Brain pericyte (primary cell): ENCODE results near the gene MVD.

ENCODE experiments used
- DNase-seq: peaks from one replicate; pipeline ENCODE4 v3.0.0-alpha.2; 2012; ENCODE audit warnings: low read depth, low spot score

MVD gene

DNA sequence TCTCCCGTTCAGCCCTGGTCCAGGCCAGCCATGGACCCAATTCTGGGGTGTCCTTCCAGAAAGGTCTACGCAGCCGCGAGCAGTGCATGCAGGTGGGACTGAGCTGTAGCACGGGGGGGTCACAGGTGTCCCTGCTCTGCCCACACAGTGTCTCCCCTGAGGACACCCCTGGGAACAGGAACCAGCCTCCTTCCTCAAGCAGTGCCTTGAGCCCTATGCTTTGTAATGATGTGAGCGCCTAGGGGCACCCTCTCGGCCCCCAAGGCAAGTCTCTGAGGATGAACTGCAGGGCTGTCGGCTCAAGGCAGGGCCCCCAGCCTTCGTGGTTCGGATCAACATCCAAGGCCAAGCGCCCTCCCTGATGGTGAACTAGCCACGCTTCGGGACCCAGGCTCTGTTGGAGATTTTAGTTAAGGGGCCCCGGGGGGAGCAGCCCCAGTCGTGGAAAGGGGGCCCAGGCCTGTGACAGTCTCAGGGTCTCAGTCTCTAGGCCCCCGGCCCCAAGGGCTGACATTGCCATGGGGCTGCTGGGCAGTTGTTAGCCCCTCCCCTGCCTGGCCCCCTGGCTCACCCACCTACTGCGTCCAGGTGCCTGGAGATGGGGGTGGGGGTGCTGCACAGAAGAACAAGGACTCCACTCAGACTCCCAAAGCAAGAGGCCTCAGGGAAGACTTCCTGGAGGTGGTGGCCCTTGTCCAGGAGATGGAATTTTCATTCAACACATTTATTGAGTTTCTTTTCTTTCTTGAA is 22.2 kb downstream of the MVD start:
- DNase-seq, result no peak

DNA sequence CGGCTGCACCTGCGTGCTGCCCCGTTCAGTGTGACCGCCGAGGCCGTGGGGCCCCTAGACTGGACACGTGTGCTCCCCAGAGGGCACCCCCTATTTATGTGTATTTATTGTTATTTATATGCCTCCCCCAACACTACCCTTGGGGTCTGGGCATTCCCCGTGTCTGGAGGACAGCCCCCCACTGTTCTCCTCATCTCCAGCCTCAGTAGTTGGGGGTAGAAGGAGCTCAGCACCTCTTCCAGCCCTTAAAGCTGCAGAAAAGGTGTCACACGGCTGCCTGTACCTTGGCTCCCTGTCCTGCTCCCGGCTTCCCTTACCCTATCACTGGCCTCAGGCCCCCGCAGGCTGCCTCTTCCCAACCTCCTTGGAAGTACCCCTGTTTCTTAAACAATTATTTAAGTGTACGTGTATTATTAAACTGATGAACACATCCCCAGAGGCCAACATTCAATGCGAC is 22.8 kb downstream of the MVD start:
- DNase-seq, result no peak

DNA sequence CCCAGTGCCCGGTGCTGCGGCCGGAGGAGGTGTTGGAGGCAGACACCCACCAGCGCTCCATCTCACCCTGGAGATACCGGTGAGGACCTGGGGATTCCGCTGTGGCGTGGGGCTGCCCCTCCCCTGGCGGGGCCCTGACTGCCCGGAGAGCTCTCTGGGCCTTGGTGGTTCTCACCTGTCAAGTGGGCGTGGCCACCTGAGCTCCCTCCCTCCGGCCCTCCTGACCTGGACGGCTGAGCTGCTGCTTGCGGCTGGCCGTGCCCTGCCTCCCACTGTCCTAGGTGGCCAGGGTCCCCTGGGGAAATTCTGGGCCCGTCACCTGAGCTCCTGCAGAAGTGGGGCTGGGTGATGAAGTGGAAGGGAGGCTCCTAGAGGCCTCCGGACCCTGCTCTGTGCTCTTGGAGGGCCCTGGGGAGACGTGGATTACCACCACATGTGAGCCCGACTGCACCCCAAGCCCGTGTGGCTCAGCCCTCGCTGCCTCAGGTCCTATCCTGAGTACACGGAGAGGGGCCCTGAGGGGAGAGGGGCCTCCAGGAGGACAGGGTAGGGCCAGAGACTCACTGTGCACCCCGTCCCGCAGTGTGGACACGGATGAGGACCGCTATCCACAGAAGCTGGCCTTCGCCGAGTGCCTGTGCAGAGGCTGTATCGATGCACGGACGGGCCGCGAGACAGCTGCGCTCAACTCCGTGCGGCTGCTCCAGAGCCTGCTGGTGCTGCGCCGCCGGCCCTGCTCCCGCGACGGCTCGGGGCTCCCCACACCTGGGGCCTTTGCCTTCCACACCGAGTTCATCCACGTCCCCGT is 23.5 kb downstream of the MVD start:
- DNase-seq, result no peak

DNA sequence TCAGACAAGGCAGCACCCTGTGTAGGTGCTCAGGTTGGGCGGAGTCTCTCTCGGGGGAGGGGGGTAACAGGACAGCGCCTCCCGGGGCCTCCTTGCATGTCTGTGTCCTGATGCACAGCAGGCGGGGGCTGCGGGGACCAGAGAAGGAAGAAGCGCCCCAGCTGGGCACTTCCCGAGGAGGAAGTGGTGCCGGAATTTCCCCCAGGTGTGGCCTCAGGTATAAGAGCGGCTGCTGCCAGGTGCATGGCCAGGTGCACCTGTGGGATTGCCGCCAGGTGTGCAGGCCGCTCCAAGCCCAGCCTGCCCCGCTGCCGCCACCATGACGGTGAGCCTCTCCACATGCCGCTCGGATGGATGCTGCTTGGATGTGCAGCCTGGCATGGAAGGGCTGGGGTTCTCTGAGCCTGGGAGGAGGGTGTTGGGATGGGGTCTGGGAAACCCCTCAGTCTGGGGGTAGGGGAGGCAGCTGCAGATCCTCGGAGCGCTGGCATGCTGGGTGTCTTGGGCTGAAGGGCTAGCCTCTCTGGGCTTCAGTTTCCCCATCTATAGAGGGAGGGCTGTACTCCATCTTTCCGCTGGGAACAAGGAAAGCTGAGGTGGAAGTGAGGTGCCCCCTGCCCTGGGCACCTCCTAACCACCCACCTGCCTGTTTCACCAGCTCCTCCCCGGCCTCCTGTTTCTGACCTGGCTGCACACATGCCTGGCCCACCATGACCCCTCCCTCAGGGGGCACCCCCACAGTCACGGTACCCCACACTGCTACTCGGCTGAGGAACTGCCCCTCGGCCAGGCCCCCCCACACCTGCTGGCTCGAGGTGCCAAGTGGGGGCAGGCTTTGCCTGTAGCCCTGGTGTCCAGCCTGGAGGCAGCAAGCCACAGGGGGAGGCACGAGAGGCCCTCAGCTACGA is 24.3 kb downstream of the MVD start, which contains the start of gene IL17C:
IL17C (plus strand) TSS at position 250 of the 908 bp plus-strand sequence; CDS start at position 320, 70 bp downstream.
- DNase-seq, result no peak

DNA sequence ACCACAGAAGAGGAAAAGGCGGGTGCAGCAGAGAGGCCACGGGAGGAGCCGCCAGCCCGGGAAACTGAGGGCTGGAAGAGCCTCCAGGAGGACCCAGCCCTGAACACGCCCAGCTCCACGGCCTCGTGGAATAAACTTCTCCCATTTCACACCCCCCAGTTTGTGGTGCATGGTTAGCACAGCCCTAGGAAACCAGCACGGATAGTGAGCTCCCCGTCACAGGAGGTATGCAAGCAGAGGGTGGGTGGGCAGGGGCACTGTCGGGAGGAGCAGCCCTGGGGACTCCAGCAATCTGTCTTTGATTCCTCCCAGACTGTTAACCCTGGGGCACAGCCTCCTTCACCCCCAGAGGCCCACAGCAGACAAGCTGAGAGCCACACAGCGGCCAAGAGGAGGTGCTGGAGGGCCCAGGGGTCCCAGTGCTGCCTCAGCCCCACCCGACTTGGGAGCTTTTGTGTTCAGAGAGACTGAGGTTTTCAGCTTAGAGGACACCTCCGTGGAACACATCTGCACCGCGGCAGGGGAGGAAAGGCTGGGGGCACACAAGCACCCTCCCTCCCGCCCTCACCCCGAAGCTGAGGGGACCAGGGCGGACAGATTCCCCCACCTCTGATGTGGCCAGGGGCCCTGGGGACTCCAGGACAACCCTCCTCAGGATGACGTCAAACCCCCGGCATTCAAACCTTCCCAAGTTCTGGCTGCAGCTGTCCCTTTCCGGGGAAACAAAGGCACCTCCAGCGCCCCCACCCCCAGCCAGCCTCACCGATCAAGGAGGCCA is 26.2 kb downstream of the MVD start:
- DNase-seq, result no peak

DNA sequence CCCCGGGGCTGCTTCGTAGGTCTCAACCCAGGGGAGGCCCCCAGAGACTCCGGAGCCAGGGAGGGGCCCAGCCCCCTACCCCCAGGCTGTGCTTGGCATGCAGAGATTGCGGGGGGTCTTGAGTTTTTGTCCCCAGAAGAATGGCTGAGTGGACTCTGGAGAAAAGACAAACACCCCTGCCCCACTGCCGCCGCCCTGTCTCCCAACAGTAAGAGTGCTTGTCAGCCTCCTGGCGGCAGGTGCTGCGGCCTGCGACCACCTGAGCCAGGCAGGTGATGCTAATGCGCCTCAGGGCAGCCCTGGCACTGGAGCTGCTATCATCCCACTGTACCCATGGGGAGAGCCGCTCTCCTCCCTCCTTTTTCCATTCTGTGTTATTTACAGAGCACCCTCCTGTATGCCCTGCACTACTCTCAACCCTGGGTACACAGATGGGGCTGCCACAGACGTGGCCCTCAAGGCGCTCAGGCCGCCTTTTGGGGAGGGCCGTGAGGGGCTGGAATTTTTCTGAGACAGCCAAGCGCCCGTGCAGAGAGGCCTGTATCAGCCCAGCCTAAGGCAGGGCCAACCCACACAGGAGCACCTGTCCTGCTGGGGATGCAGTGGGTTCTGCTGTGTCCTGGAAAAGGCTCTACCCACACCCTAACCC is 27.1 kb downstream of the MVD start:
- no peak for DNase-seq

DNA sequence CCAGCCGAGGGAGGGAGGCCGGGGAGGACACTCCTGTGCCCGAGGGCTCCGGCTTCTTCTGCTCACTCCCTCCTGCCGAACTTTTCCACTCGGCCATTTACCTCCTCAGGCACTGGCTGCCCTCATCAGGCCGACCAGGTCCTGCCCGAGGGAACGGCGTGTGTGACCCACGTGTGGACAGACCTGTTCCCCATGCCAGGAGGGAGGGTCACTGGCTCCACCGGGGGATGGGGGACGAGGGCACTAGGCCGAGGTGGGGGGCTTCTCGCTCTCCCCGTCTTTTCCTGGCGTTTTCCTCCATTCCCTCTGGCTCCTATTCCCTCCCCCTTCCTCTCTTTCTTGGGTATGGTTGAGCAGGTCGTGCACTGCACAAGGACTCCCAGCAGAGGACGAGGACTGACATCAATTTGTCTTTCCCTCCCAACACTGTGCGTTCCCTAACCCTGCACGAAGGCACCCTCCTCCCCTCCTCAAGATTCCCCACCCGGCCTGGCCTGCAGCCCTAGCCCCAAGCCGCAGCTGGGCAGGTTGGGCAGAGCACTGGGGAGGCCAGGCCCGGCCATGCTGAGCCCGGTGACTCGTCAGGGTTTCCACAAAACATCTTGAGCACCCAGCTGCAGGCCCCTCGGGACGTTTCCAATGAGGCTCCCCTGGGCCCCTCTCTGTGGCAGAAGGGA is 27.8 kb downstream of the MVD start:
- DNase-seq, result no peak

DNA sequence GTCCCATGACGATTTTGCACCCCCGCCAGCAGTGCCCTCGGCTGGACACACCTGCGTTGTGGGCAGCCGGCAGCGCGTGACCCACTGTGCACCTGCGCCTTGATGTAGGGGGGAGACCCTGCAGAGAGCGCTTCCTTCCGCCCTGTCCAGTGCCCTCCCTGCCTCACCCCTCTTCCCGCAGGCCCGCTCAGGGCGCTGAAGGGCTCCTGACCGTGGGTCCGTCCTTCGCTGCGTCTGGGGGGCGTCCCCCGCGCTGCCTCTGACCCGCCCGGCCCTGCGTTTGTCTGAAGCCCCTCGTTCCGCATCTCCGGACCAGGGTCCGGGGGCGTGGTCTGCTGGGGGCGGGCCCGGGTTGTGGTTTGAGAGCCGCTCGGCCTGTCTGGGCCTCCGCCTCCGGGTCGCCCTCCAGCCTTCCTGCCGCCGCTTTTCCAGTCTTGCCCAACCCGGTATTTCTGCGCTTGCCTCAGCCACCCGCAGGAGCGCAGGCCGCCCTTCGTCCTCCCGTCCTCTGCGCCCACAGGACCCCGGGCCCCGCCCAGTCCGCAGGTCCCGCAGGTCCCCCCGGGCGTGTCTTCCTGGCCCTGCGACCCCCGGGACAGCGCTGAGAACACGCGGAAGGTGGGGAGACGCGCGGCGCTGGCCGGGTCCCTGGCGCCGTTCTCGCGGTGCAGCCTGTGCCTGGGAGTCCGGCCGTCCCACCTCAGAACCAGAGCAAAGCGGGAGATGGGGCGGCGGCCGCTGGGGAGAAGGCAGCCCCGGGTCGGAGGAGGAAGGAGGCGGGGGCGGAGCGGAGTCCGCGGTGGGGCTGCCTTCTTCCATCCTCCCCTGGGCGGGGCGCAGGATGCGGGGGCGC is 28.5 kb downstream of the MVD start:
- no peak for DNase-seq

DNA sequence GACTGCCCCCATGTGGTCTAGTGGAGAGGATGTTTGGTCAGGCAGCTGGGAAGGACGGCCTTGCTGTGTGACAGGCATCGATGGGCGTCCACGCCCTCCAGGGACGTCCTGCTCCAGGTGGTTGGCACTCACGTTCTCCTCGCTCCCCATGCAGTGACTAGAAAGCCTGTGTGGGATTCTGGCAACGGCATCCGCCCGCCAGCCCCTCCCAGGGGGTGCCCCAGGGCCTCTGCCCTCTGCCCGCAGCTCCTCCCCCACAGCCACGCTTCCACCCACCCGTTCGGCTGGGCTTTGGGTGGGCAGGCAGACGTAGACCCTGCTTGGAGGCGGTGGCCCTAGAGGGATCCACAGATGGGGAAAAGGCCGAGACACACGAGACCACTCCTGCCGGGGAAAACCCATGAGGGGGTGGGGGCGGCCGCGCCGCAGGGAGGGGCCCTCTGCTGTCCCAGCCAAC is 29.2 kb downstream of the MVD start:
- DNase-seq, result no peak

DNA sequence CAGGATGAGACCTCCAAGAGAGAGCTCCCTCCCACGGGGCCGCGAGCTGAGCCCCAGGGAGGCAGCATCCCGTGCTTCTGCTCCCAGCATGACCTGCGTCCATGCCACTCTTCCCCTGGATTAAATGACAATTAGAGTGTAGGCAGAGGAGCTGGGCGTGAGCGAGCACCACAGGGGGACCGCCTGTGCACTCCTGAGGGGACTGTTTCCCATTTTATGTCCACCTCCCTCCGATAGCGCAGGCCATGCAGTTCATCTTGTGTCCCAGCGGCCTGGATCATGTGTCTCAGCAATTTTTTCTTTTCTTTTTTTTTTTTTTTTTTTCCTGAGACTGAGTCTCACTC is 30.3 kb downstream of the MVD start:
- DNase-seq, result no peak

DNA sequence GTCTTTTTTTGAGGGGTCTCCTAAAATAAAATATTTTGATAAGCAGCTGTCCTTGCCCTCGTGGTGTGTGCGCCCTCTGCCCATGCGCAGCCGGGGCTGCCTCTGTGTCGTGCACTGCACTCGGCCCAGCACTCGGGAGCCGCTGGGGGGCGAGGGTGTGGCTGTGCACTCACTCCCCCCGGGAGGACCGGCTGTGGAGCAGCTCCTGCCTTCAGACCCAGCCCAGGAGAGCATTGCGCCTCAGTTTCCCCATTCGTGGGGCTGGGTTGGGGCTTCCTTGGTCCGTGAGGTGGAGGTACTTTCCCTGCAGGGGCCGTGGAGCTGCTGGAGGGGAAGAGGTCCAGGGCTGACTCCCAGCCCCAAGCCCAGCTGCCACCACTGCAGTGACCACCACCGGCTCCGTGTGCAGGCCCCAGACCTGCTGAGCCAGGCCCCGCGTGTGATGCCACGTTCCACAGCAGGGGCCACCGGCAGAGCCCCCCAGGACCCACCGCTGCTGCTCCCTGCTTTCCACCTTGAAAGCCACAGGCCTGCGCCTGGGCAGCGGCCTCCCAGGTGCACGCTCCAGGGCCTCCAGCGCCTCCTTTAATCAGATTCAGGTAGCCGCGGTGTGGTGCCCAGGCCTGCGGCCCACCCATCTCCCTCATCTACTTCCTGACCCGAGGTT is 30.8 kb downstream of the MVD start:
- DNase-seq, result no peak

DNA sequence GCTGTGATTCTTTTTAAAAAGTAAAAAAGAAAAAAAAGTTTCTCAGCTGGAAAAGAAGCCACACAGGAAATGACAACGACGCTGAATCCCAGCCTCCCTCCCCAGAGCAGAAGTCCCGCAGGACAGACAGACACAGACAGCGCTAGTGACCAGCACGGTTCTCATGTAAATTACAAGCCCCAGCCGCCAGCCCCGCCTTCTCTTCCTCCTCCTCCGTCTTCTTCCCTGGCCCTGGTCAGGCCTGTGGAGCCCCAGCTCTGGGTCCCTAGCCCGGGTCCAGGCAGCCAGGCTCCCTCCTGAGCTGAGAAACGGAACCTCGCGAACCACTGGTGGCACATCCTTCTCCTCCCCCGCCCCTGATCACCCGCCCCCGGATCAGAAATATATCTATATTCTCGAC is 31.5 kb downstream of the MVD start:
- DNase-seq, result no peak

DNA sequence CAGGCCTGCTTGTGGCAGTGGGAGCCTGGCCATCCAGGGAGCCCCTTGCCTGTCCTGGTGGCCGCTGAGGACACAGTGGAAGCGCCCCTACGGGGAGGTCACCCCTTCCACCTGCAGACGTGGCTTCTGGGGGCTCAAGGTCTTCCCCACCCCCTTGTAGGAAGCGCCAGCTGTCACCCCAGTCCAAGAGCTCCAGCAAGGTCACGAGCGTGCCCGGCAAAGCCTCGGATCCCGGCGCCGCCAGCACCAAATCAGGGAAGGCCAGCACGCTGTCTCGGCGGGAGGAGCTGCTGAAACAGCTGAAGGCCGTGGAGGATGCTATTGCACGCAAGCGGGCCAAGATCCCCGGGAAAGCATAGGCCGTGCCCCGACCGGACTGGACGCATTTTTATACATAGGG is 31.9 kb downstream of the MVD start:
- no peak for DNase-seq

DNA sequence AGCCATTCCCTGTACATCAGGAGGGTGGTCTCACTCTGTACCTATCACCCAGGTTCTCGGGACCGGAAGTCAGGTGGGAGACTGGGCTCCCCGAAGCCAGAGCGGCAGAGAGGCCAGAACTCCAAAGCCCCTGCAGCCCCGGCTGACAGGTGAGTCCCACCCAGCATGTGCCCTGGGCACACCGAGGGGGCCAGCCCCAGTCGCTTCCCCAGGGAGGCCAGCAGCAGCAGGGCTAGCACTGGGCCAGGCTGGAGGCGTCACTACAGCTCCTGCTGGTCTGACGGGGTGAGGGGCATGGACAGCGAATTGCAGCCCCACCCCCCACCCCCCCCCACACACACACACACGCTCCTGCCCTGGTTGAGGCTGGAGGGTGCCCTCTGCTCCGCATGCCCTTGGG is 32.5 kb downstream of the MVD start:
- no peak for DNase-seq

DNA sequence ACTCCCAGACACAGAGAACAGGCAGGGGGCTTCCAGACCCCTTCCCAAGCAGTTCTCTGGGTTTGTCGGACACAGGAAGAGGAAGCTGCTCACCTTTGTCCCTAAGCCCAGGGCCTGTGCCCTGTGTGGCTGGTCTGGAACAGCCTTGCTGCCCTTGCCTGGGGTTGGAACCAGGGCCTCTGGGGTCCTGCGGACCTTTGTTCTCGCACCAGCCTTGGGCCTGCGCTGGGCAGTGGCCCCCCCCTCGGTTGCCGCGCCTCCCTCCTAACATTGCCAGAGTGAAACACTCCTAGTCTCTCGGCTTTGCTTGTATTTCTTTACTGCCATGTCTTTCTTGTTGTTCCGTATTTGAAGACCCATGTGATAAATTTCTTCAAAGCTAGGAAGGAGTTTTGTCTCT is 33.1 kb downstream of the MVD start:
- no peak for DNase-seq

DNA sequence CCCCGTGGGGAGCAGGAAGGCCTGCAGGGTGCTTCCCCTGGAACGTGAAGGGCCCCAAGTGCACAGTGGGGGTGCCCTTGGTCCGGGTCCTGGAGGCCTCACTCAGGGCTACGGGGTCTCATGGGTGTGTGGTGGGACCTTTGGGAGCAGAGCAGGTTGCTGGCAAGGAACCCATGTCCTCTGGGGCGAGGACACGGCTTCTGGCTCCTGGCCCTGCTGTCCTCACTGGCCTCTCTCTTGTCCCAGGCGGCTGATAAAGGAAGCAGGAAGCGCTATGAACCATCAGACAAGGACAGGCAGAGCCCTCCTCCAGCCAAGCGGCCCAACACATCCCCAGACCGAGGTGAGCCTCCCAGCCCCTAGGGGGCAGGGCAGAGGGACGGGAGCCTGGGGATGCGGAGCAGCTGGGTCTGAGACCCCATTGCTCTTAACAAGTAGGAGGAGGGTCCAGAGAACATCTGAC is 34.3 kb downstream of the MVD start:
- no peak for DNase-seq

DNA sequence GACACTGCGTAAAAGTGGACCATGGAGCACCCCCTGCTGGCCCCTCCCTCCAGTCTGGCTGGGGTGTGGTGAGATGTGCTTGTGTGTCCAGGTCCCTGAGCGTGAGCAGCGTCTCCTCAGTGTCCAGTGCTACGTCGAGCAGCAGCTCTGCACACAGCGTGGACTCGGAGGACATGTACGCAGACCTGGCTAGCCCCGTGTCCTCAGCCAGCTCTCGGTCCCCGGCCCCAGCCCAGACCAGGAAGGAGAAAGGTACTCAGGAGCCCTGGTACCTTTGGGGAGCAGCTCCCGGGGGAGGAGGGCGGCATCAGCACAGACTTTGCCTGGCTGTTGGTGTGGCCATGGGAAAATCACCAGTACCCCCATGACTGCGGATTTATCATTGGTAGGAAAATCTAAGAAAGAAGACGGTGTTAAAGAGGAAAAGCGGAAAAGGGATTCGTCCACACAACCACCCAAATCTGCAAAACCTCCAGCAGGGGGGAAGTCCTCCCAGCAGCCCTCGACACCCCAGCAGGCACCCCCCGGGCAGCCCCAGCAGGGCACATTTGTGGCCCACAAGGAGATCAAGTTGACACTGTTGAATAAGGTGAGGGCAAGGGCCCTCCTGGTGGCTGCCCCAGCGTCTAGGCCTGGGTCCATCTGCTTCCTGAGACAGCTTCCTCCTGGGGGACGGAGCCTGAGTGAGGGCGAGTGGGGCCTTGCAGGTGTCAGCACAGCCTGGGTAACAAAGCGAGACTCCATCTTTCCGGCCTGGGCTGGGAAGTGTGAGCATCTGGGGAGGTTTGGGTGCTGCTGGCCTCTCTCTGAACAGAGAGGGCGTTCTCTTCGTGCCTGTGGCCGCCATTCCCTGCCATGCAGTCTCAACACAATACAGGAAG is 35.1 kb downstream of the MVD start:
- no peak for DNase-seq
